H9 (cell line): Measurements from ENCODE around the gene HEATR1. TPM values are rescaled to one million over a fixed set of nuclear protein-coding genes. Genes with fewer than 3 reads are reported as not detected.
A peak's percentile ranks its signal among the peaks of the same experiment; 100 is the strongest.

Source experiments
- DNase-seq: peaks from one replicate; pipeline ENCODE4 v3.0.0-alpha.2; 2017
- H2AFZ ChIP-seq: one replicate; pipeline ENCODE4 v1.6.1; 2013; ENCODE audit warnings: mild to moderate bottlenecking, low read length, control low read depth, moderate library complexity
- H2AK5ac ChIP-seq: 2 replicates; pipeline ENCODE4 v1.6.1; 2013; ENCODE audit warnings: low read length, control low read depth, mixed read lengths; ENCODE audit not compliant: insufficient read length
- H2BK120ac ChIP-seq: one replicate; pipeline ENCODE4 v1.6.1; 2013; ENCODE audit warnings: low read depth, mild to moderate bottlenecking, low read length, control low read depth, inconsistent platforms; ENCODE audit not compliant: poor library complexity, severe bottlenecking
- H2BK12ac ChIP-seq: 2 replicates; pipeline ENCODE4 v1.6.1; 2013; ENCODE audit warnings: low read length, control low read depth, mixed read lengths, low read depth; ENCODE audit not compliant: insufficient read length
- H2BK15ac ChIP-seq: 2 replicates; pipeline ENCODE4 v1.6.1; 2013; ENCODE audit warnings: low read depth, low read length, control low read depth
- H2BK20ac ChIP-seq: one replicate; pipeline ENCODE4 v1.6.1; 2013; ENCODE audit warnings: low read depth, mild to moderate bottlenecking, low read length, control low read depth, inconsistent platforms; ENCODE audit not compliant: poor library complexity, severe bottlenecking
- H2BK5ac ChIP-seq: 2 replicates; pipeline ENCODE4 v1.6.1; 2013; ENCODE audit warnings: low read length, control low read depth, mixed read lengths; ENCODE audit not compliant: insufficient read length
- H3K14ac ChIP-seq: 2 replicates; pipeline ENCODE4 v1.6.1; 2013; ENCODE audit warnings: low read length, control low read depth; ENCODE audit not compliant: insufficient read depth
- H3K18ac ChIP-seq: 2 replicates; pipeline ENCODE4 v1.6.1; 2013; ENCODE audit warnings: low read depth, mild to moderate bottlenecking, mixed read lengths, low read length, control low read depth; ENCODE audit not compliant: insufficient read length
- H3K23ac ChIP-seq: 2 replicates; pipeline ENCODE4 v1.6.1; 2013; ENCODE audit warnings: low read length, control low read depth, mixed read lengths, low read depth; ENCODE audit not compliant: insufficient read length
- H3K23me2 ChIP-seq: 2 replicates; pipeline ENCODE4 v1.6.1; 2013; ENCODE audit warnings: low read depth, mild to moderate bottlenecking, mixed read lengths, low read length, control low read depth; ENCODE audit not compliant: insufficient read length, poor library complexity, severe bottlenecking
- H3K27ac ChIP-seq: 2 replicates; pipeline ENCODE4 v1.5.1; 2013; ENCODE audit warnings: low read length, control low read depth, mixed read lengths, low read depth; ENCODE audit not compliant: insufficient read length
- H3K27me3 ChIP-seq: 2 replicates; pipeline ENCODE4 v1.6.1; 2013; ENCODE audit warnings: low read length, control low read depth, inconsistent platforms; ENCODE audit not compliant: insufficient read depth
- H3K4ac ChIP-seq: 2 replicates; pipeline ENCODE4 v1.6.1; 2013; ENCODE audit warnings: low read depth, mild to moderate bottlenecking, control low read depth, inconsistent platforms, low read length, moderate library complexity
- H3K4me1 ChIP-seq: 2 replicates; pipeline ENCODE4 v1.6.1; 2013; ENCODE audit warnings: low read length, control low read depth, inconsistent platforms; ENCODE audit not compliant: insufficient read depth
- H3K4me2 ChIP-seq: 2 replicates; pipeline ENCODE4 v1.6.1; 2013; ENCODE audit warnings: low read length, control low read depth, mixed read lengths; ENCODE audit not compliant: insufficient read length, insufficient read depth
- H3K56ac ChIP-seq: 2 replicates; pipeline ENCODE4 v1.6.1; 2013; ENCODE audit warnings: low read depth, mild to moderate bottlenecking, mixed read lengths, low read length, control low read depth; ENCODE audit not compliant: insufficient read length
- H3K79me1 ChIP-seq: 2 replicates; pipeline ENCODE4 v1.6.1; 2013; ENCODE audit warnings: low read depth, mild to moderate bottlenecking, moderate library complexity, low read length, control low read depth, inconsistent platforms; ENCODE audit not compliant: insufficient read depth, poor library complexity, severe bottlenecking
- H3K79me2 ChIP-seq: 2 replicates; pipeline ENCODE4 v1.6.1; 2013; ENCODE audit warnings: low read length, control low read depth, inconsistent platforms; ENCODE audit not compliant: insufficient read depth
- H3K9ac ChIP-seq: 2 replicates; pipeline ENCODE4 v1.6.1; 2013; ENCODE audit warnings: low read length, control low read depth, mixed read lengths; ENCODE audit not compliant: insufficient read length; ENCODE audit errors: extremely low read depth
- H3K9me3 ChIP-seq: one replicate; pipeline ENCODE4 v1.6.1; 2013; ENCODE audit warnings: low read depth, low read length, inconsistent platforms; ENCODE audit not compliant: control insufficient read depth
- H3T11ph ChIP-seq: one replicate; pipeline ENCODE4 v1.6.1; 2013; ENCODE audit warnings: mild to moderate bottlenecking, low read length, control low read depth, inconsistent platforms
- H4K20me1 ChIP-seq: one replicate; pipeline ENCODE4 v1.6.1; 2013; ENCODE audit not compliant: control insufficient read depth, insufficient read length, insufficient read depth
- H4K5ac ChIP-seq: 2 replicates; pipeline ENCODE4 v1.6.1; 2013; ENCODE audit warnings: low read depth, mild to moderate bottlenecking, mixed read lengths, low read length, control low read depth; ENCODE audit not compliant: insufficient read length
- H4K8ac ChIP-seq: replicated peaks from 2 replicates; pipeline ENCODE4 v1.6.1; 2013; ENCODE audit warnings: low read length, control low read depth, mixed read lengths, low read depth; ENCODE audit not compliant: insufficient read length
- H4K91ac ChIP-seq: 2 replicates; pipeline ENCODE4 v1.6.1; 2013; ENCODE audit warnings: low read depth, mild to moderate bottlenecking, moderate library complexity, mixed read lengths, low read length, control low read depth; ENCODE audit not compliant: insufficient read length
- H3K27ac Mint-ChIP-seq, 3 experiments: 2 replicates in 2 of 3; 3 replicates in 1 of 3; pipeline ENCODE4 v1.8.0; 2020 to 2021; ENCODE audit warnings: mixed read lengths in 3 of 3, mild to moderate bottlenecking in 1 of 3, moderate library complexity in 1 of 3
- H3K27me3 Mint-ChIP-seq: 2 replicates; pipeline ENCODE4 v1.8.0; 2021; ENCODE audit warnings: low read depth, mild to moderate bottlenecking, moderate library complexity, mixed read lengths
- H3K36me3 Mint-ChIP-seq, 3 experiments: 2 replicates in 2 of 3; 3 replicates in 1 of 3; pipeline ENCODE4 v1.8.0; 2020 to 2021; ENCODE audit warnings: low read depth in 3 of 3, mixed read lengths in 3 of 3; ENCODE audit not compliant: insufficient read depth in 1 of 3
- H3K4me1 Mint-ChIP-seq, 2 experiments: 2 replicates each; pipeline ENCODE4 v1.8.0; 2020; ENCODE audit warnings: mixed read lengths in 2 of 2
- H3K4me3 Mint-ChIP-seq, 2 experiments: 2 replicates in 1 of 2; 3 replicates in 1 of 2; pipeline ENCODE4 v1.8.0; 2020 to 2021; ENCODE audit warnings: mild to moderate bottlenecking in 2 of 2, mixed read lengths in 2 of 2, moderate library complexity in 1 of 2
- H3K9me3 Mint-ChIP-seq, 2 experiments: 2 replicates in 1 of 2; 3 replicates in 1 of 2; pipeline ENCODE4 v1.8.0; 2020; ENCODE audit warnings: mild to moderate bottlenecking in 2 of 2, mixed read lengths in 2 of 2, moderate library complexity in 1 of 2
- WGBS: extraction: QIAGEN DNeasy Blood & Tissue Kit; methylation state at CpG from one replicate; pipeline ENCODE4 v1.1.7; 2013; ENCODE audit warnings: missing lambda C conversion rate, low lambda C conversion rate, mixed read lengths; ENCODE audit not compliant: insufficient read length; ENCODE audit errors: extremely low coverage; 5-methylcytosine and 5-hydroxymethylcytosine counted together
- total RNA-seq: library from RNA; stranded (reverse); gene quantifications from 2 replicates; pipeline ENCODE4 v1.2.1, GENCODE V29; 2021
- TF ChIP-seq, protein P1 (sequence below): fragments of 200-600 bp; sonication (generic); conservative IDR thresholded peaks from 3 replicates; pipeline ENCODE4 v1.8.0; 2021; ENCODE audit warnings: antibody characterized with exemption, mild to moderate bottlenecking

HEATR1 gene
- total RNA-seq, 1 experiment from 2014 or later = 88.2 TPM

DNA sequence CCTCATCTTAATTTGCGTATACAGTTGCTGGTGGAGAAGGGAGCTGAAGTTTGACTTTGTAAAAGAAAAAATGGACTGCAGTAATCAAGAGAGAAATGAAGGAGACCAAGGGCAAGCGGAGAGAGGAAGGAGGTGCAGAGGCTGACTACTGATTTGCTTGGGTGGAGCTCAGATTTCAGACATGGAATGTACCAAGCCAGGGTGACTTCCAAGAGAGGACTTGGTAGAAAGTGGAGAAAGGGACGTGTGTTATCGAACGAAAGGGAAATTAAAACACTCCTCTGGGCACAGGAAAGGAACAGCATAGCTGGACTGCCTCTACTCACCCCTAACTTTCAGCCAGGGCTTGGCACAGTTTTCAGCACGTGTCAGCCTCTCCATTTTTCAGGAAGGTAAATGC lies 15.1 kb upstream of the HEATR1 start:
- no peak overlapping the region for H3K4me3 Mint-ChIP-seq
- Histone ChIP-seq H2AK5ac (no peak overlapping the region), H3K27ac (no peak overlapping the region), H2BK5ac (no peak overlapping the region), H3K4me1 (no peaks in the 10 kb centered on the region), H3K79me1 (no peaks in the 10 kb centered on the region), H4K8ac (no peak overlapping the region), H3T11ph (no peak overlapping the region), H3K23me2 (no peaks in the 10 kb centered on the region), H3K9ac (no peak overlapping the region), H3K18ac (no peak overlapping the region), H3K9me3 (peaks cover 18% of the 10 kb centered on the region), H3K4me2 (no peak overlapping the region), H3K4ac (no peak overlapping the region), H2AFZ (no peak overlapping the region), H4K5ac (no peak overlapping the region), H2BK12ac (no peak overlapping the region), H2BK15ac (no peak overlapping the region), H2BK20ac (no peak overlapping the region), H3K79me2 (no peaks in the 10 kb centered on the region), H4K91ac (no peak overlapping the region), H2BK120ac (no peak overlapping the region), H4K20me1 (no peaks in the 10 kb centered on the region), H3K27me3 (no peaks in the 10 kb centered on the region), H3K56ac (no peak overlapping the region), H3K23ac (no peak overlapping the region), H3K14ac (no peak overlapping the region)
- WGBS = no CpG with 5 or more reads among the region's 6 CpGs
- no peak for DNase-seq
- H3K4me1 Mint-ChIP-seq = peaks cover 7 to 11% of the 10 kb centered on the region in 2 experiments
- TF ChIP-seq, protein P1, sequence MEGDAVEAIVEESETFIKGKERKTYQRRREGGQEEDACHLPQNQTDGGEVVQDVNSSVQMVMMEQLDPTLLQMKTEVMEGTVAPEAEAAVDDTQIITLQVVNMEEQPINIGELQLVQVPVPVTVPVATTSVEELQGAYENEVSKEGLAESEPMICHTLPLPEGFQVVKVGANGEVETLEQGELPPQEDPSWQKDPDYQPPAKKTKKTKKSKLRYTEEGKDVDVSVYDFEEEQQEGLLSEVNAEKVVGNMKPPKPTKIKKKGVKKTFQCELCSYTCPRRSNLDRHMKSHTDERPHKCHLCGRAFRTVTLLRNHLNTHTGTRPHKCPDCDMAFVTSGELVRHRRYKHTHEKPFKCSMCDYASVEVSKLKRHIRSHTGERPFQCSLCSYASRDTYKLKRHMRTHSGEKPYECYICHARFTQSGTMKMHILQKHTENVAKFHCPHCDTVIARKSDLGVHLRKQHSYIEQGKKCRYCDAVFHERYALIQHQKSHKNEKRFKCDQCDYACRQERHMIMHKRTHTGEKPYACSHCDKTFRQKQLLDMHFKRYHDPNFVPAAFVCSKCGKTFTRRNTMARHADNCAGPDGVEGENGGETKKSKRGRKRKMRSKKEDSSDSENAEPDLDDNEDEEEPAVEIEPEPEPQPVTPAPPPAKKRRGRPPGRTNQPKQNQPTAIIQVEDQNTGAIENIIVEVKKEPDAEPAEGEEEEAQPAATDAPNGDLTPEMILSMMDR = no peak
- peaks cover 6 to 15% (median 14%) of the 10 kb centered on the region in 3 experiments; a peak in 6 of 7 replicates for H3K36me3 Mint-ChIP-seq
- H3K27ac Mint-ChIP-seq = peak overlapping the region in 1 of 3 experiments; percentile 27; a peak in 1 of 7 replicates
- H3K9me3 Mint-ChIP-seq = peaks cover 19 to 22% of the 10 kb centered on the region in 2 experiments
- peaks cover 2% of the 10 kb centered on the region; the same call in 1 of the 2 replicates for H3K27me3 Mint-ChIP-seq
